Measurements from ENCODE around the gene GLRA2.

Gene GLRA2

GRCh38 chrX:14529290-14529989 lies at the start of gene GLRA2:
Gene GLRA2 (plus strand): TSS chrX:14529536. CDS start chrX:14530058, 522 bp downstream.
- DNase-seq = peak in 22 of 56 donors; percentile 0 to 13 (median 1)

DNA sequence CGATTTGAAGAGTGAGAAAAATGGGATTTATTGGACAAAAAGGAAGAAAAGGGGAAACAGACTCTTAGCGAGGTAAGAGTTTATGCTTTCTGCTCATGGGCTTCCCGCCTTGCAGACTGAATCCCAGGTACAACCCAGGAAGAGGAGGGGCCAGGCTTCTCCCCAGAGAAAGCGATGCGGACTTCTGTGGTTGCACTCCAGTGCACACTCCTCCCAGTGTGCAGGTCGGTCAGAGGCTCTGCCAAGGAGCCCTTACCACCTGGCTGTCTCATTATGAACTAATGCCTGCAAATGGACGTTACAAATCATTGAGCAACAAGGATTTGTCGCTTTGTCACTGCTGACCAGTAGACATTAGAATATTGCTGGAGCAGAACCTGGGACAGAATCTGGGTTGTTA lies 39.9 kb upstream of the GLRA2 start:
- no peak for DNase-seq

- DNase-seq = no peak
Measured at GRCh38 chrX:14491689-14492088, 37.6 kb upstream of the GLRA2 start.

DNA sequence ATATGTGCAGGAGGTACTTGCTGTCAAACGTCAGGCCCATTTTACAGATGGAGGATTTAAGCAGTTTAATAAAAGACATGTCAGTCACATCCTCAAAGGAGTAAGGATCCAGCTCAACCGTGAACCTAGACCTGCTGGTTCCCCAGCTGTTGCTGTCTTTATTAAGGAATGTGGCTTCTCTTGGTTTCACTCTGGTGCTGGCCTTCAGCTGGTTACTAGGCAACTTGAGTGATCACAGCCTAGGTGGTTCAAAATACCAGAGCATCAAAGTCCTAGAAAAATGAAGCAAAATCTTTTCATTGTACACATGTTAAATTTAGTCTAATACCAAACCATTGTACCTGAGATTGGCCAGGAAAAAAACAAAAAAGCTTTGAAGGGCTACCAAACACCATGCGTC lies 32.7 kb upstream of the GLRA2 start:
- DNase-seq = no peak

- peak in 1 of 56 donors; percentile 1 for DNase-seq
Measured at GRCh38 chrX:14497184-14497666, 32.1 kb upstream of the GLRA2 start.

DNA sequence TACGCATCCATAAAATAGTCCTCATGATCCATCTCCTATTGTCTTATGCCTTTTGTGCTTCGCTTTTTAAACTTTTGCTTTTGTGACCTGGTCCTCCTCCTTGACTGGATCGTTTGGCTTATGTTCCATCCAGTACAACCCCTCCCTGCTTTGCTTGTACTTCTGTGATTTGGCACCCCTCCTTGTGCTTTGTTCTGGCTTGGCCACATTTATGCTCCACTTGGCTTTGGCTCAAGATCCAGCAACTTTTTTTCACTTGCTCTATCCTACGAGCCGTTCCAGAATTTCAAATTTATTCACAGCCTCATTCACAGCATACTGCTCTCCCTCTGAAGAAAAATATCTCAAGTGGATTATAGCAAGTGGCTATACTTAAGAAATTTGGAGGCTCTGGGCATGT lies 28.0 kb upstream of the GLRA2 start:
- peak in 9 of 56 donors; percentile 0 to 16 (median 1) for DNase-seq

- DNase-seq = no peak
Measured at GRCh38 chrX:14504960-14505538, 24.3 kb upstream of the GLRA2 start.

DNA sequence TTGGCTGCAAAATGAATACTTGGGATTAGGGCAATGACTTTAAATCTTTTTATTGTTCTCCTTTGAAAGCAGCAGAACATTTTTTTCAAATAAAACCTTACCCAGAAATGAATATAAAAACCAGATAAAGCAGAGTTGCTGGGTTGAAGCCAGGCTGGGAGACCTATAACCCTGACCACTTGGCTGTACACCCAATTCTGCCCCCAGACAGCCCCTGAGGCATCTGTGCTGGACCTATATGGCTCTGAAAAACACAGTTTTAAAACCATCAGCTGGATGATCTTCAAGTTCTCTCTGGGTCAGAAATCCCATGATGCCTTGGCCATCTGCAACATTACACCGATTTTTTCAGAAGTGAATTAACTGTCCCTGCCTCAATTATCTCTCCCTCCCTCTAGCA lies 23.7 kb upstream of the GLRA2 start:
- no peak for DNase-seq

DNA sequence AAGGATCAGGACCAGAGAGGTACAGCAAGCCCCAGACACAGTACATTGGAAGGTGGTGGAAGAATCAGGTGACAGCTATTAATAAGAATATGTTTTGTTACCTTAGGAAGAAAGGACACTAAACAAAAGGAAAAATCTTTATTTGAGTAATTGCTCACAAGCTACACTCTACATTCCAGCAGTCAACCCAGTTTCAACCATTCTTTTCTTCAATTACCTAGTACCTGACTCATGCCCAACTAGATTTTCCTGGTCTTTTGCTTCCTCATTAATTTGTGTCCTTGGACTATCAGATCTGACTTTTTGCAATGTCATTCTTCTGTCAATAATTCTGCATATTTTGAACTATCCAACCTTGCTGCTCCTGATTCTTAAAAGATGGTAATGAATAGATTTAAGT lies 22.5 kb upstream of the GLRA2 start:
- no peak for DNase-seq

DNA sequence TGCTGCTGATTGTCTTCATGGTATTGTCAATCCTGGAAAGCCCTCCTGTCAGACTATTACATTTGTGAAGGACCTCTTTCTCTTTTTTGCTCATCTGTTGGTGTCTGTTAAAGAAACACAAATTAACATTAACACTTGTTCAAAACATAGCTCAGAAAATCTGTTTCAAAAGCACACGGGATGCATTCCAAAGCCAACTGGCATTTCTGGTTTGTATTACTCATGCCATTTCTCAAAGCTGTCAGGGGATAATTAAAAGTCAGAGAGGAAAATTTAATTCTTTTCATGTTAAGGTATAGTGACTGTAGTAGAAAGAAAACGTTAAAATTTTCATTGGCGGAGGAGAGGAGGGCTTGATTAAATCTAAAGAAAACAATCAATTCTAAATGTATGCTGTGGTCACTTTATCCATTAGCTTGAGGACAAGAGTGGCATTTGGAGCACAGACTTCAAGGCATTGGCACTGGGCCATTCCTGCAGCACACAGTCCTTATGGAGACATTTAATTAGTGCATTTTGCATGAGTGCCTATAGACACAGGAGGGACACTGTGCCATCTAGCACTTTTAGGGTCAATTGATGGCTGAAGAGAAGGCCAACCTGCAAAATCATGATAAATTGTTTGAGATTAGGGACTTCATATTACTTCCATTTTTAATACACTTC lies 21.2 kb upstream of the GLRA2 start:
- DNase-seq = no peak

- no peak for DNase-seq
Measured at GRCh38 chrX:14509325-14510057, 19.8 kb upstream of the GLRA2 start.

- DNase-seq = peak in 46 of 56 donors; percentile 0 to 80 (median 16)
Measured at GRCh38 chrX:14528629-14529289, 577 bp upstream of the GLRA2 start.

DNA sequence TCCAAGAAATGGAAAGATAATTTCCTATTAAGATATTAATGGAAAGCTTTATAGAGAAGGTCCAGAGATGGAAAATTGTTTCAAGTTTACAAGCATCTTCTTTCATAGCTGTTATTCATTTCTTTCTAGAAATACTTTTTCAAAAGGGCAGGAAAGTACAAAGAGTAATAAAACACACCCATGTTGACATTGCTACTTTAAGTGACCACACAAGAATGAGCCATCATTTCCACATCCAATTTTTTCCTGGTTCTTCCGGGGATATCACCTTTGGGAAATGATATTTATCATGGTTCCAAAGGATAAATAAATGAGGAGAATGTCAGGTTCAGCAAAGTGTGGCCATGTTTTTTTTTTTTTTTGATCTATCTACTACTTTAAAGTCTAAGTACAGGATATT lies 4.5 kb downstream of the GLRA2 start:
- no peak for DNase-seq

DNA sequence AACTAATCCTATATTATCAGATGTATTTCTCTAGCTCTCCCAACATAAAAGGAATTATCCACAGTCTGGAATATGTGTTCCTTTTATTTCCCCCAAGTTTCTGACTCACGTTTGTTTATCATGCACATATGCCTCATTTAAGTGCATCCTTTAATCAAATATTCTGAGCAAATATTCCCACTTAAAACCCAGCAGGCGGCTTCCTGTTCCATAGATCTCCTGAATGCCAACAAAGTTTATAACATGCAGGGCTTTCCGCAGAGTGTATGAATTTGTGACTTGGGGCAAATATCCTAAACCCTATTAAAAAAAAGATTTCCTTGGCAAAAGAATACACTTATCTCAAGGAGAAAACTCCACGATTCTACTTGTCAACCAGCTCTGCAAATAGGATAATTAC lies 16.9 kb downstream of the GLRA2 start:
- DNase-seq = no peak

- DNase-seq = peak in 2 of 56 donors; percentile 0
Measured at GRCh38 chrX:14554131-14554715, 24.9 kb downstream of the GLRA2 start.

- no peak for DNase-seq
Measured at GRCh38 chrX:14564058-14564457, 34.7 kb downstream of the GLRA2 start.

DNA sequence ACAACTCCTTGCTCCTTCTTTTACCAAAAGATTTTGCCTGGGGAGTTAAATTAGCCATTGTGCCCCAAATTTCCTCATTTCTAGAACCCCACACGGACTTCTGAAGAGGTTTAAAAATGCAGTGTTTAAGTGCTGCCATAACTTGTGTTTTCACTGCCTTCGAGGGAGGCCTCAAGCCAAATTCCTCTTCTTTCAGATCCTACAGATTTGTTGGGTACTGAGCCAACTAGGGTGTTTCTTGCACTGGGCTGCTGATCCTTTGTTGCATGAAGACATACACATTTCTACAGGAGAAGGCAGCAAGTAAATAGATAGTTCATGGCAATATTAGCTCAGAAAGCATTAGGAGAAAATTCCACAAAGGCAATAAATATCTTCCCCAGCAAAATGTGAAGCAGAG lies 43.8 kb downstream of the GLRA2 start:
- DNase-seq = no peak

DNA sequence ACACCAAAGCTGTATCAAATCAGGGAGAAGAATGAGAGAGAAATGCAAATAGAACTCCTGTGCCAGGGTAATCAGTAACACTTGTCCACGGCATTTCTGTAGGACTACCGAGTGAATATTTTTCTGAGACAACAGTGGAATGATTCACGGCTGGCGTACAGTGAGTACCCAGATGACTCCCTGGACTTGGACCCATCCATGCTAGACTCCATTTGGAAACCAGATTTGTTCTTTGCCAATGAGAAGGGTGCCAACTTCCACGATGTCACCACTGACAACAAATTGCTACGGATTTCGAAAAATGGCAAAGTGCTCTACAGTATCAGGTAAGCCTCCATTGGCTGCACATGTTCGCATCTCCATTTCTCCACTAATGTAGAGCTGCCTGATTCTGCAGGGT lies 51.7 kb downstream of the GLRA2 start:
- DNase-seq = no peak

DNA sequence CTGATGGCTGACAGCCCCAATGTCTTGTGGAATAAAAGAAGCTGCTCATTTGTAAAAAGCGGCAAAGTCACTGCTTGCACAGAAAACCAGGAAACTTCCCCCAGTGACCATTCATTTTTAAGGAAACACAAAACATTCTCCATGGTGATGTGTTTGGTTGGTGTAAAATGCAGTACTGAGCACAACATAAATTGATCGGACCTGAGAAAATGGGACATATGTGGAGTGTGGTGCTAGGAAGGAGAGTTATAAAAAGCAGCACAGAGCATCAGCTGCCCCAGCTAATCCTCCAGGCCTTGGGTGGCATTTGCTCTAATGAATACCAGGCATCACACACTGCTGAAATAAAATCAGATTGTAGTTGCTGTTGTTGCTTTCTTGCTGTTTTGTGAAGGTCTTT lies 55.2 kb downstream of the GLRA2 start:
- no peak for DNase-seq

DNA sequence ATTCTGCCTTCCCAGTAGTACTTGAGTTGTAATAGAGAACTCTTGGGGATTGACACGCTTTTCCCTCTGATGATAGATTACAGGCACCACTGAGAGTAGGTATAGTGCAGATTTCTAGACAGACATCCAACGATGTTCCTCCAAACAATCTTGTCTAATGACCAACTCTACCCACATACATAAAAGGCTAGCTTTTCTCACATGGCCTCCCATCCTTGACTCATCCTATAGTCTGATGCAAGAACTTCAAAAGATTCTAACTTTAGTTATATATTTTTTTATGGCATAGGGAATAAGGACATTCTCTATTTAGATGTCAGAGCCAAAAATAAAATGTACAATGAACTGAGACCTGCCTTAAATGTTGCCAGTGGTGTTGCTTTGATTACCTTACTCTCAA lies 60.9 kb downstream of the GLRA2 start:
- no peak for DNase-seq

Measured in nucleus accumbens (tissue), 56 donors.